Measurements from ENCODE around the gene STIL. TPM values are rescaled to one million over a fixed set of nuclear protein-coding genes. Genes with fewer than 3 reads are reported as not detected.

STIL gene
- total RNA-seq, 1 experiment from 2014 or later: 26.4 TPM

DNA sequence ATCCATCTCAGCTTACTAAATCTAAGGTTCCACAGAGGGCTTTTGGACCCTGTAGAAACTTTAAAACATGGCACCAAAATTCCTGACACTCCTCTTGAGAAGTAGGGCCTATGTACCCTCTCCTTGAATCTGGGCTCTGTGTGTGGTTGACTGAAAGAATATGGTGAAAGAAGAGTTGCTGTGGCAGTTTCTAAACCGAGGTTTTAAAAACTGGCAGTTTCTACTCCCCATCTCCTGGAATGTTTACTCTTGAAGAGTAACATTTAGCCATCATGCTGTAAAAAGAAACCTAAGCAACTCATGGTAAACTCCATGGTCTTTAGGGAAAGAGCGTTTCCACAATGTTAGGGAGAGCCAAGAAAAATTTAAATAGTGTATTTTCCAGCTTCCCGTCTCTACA is 15.0 kb upstream of the STIL start:
- ChIA-PET CTCF (no interaction called here), POLR2A (no interaction called here)
- no peaks in the 10 kb centered on the region for H3K36me3 Mint-ChIP-seq (ENCODE audit: insufficient read depth, unreplicated experiment)
- Histone ChIP-seq H3K4me3 (ENCODE audit: low read depth, low read length) (no peak overlapping the region), H3K36me3 (ENCODE audit: control insufficient read depth, insufficient read depth, low read length) (no peaks in the 10 kb centered on the region), H3K4me1 (no peaks in the 10 kb centered on the region), H3K27me3 (replicated peaks; ENCODE audit: control insufficient read depth, insufficient read depth, low read length) (no peaks in the 10 kb centered on the region), H3K9me3 (no peaks in the 10 kb centered on the region)
- H3K27me3 Mint-ChIP-seq (ENCODE audit: insufficient read depth, unreplicated experiment): no peaks in the 10 kb centered on the region
- TF ChIP-seq CTCF (IDR thresholded peaks at IDR 0.05; ENCODE audit: insufficient read depth in 1 of 2, low read depth in 1 of 2, low read length in 1 of 2, severe bottlenecking in 1 of 2, unreplicated experiment in 1 of 2): no peak
- no TSS peak for BruUV-seq (replicated peaks)
- DNase-seq: no peak
- H3K27ac Mint-ChIP-seq (ENCODE audit: unreplicated experiment): no peak overlapping the region
- H3K4me3 Mint-ChIP-seq (ENCODE audit: unreplicated experiment): no peak overlapping the region
- no peaks in the 10 kb centered on the region for H3K4me1 Mint-ChIP-seq (ENCODE audit: low read depth, unreplicated experiment)
- intact Hi-C loops (cut with micrococcal nuclease; ENCODE audit: unreplicated experiment): no loop called here
- H3K9me3 Mint-ChIP-seq (ENCODE audit: unreplicated experiment): no peaks in the 10 kb centered on the region

DNA sequence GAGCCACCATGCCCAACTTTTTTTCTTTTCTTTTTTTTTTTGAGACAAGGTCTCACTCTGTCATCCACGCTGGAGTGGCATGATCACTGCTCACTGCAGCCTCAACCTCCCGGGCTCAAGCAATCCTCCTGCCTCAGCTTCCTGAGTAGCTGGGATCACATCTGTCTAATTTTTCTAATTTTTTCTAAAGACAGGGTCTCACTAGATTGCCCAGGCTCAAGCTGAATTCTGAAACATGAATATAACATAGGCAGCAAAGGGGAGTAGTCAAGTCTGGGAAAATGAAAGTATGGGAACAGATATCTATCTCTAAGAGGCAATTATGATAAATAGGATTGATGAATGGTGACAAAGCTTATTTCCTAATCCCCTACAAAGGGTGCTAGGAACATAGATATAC is 12.3 kb upstream of the STIL start:
- Histone ChIP-seq H3K9me3 (no peaks in the 10 kb centered on the region), H3K4me1 (peaks cover 12% of the 10 kb centered on the region; the same call in 1 of the 2 replicates), H3K27me3 (replicated peaks; ENCODE audit: control insufficient read depth, insufficient read depth, low read length) (no peaks in the 10 kb centered on the region), H3K4me3 (ENCODE audit: low read depth, low read length) (no peak overlapping the region), H3K36me3 (ENCODE audit: control insufficient read depth, insufficient read depth, low read length) (no peaks in the 10 kb centered on the region)
- H3K9me3 Mint-ChIP-seq (ENCODE audit: unreplicated experiment): no peaks in the 10 kb centered on the region
- DNase-seq: no peak
- ChIA-PET POLR2A (interaction anchor here (0.6 kb wide), 1 partner anchor 53 kb away, joined by 7 read pairs; no protein-coding TSS in a partner anchor), CTCF (no interaction called here)
- H3K27me3 Mint-ChIP-seq (ENCODE audit: insufficient read depth, unreplicated experiment): no peaks in the 10 kb centered on the region
- H3K4me3 Mint-ChIP-seq (ENCODE audit: unreplicated experiment): no peak overlapping the region
- no peak overlapping the region for H3K27ac Mint-ChIP-seq (ENCODE audit: unreplicated experiment)
- no peaks in the 10 kb centered on the region for H3K4me1 Mint-ChIP-seq (ENCODE audit: low read depth, unreplicated experiment)
- BruUV-seq (replicated peaks): no TSS peak
- H3K36me3 Mint-ChIP-seq (ENCODE audit: insufficient read depth, unreplicated experiment): no peaks in the 10 kb centered on the region
- TF ChIP-seq CTCF (IDR thresholded peaks at IDR 0.05; ENCODE audit: insufficient read depth in 1 of 2, low read depth in 1 of 2, low read length in 1 of 2, severe bottlenecking in 1 of 2, unreplicated experiment in 1 of 2): no peak
- intact Hi-C loops (cut with micrococcal nuclease; ENCODE audit: unreplicated experiment): no loop called here

- no peaks in the 10 kb centered on the region for H3K27me3 Mint-ChIP-seq (ENCODE audit: insufficient read depth, unreplicated experiment)
- intact Hi-C loops (cut with micrococcal nuclease; ENCODE audit: unreplicated experiment): no loop called here
- ChIA-PET CTCF (no interaction called here), POLR2A (interaction anchor here (0.6 to 1.0 kb wide), 2 partner anchors 11 to 52 kb away, joined by 3 to 7 read pairs; partner anchors contain the start of gene STIL)
- no peak overlapping the region for H3K27ac Mint-ChIP-seq (ENCODE audit: unreplicated experiment)
- no peaks in the 10 kb centered on the region for H3K36me3 Mint-ChIP-seq (ENCODE audit: insufficient read depth, unreplicated experiment)
- no peak for DNase-seq
- no peaks in the 10 kb centered on the region for H3K9me3 Mint-ChIP-seq (ENCODE audit: unreplicated experiment)
- Histone ChIP-seq H3K36me3 (ENCODE audit: control insufficient read depth, insufficient read depth, low read length) (no peaks in the 10 kb centered on the region), H3K4me1 (peaks cover 12% of the 10 kb centered on the region; the same call in 1 of the 2 replicates), H3K9me3 (no peaks in the 10 kb centered on the region), H3K4me3 (ENCODE audit: low read depth, low read length) (no peak overlapping the region), H3K27me3 (replicated peaks; ENCODE audit: control insufficient read depth, insufficient read depth, low read length) (no peaks in the 10 kb centered on the region)
- no TSS peak for BruUV-seq (replicated peaks)
- H3K4me3 Mint-ChIP-seq (ENCODE audit: unreplicated experiment): no peak overlapping the region
- no peaks in the 10 kb centered on the region for H3K4me1 Mint-ChIP-seq (ENCODE audit: low read depth, unreplicated experiment)
- no peak for TF ChIP-seq CTCF (IDR thresholded peaks at IDR 0.05; ENCODE audit: insufficient read depth in 1 of 2, low read depth in 1 of 2, low read length in 1 of 2, severe bottlenecking in 1 of 2, unreplicated experiment in 1 of 2)
Measured at GRCh38 chr1:47325528-47325927, 11.6 kb upstream of the STIL start.
